ENCODE data around the gene GRIK1.

GRIK1 gene

GRCh38 chr21:29788752-29789151, 151.0 kb downstream of the GRIK1 start:
- no peak for DNase-seq (ENCODE audit: extremely low read depth in 1 of 2, low read depth in 1 of 2)

DNA sequence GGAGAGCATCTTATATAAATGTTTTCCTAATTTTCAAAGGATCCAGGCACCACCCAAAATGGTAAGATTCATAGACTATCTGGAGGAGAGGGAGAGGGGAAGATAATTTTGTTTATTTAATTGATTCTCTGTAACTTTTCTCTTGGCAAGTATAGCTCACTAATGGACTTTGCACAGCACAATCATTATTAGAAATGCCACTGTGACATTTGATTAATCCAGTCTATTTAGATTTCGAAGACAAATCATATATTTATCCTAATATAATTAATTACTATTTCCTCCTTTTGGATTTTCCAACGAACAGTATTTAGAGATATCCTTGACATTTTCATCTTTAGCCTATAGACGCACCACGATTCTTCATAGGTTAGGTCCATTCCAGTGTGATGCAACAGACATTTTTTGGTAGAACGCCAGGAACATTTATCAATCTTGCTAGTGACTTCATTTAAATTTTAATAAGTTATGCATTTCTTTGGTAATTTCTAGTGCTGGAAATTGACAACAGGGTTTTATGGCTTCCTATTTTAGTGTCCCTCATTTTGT, 152.4 kb downstream of the GRIK1 start:
- DNase-seq (ENCODE audit: extremely low read depth in 1 of 2, low read depth in 1 of 2) = no peak

DNA sequence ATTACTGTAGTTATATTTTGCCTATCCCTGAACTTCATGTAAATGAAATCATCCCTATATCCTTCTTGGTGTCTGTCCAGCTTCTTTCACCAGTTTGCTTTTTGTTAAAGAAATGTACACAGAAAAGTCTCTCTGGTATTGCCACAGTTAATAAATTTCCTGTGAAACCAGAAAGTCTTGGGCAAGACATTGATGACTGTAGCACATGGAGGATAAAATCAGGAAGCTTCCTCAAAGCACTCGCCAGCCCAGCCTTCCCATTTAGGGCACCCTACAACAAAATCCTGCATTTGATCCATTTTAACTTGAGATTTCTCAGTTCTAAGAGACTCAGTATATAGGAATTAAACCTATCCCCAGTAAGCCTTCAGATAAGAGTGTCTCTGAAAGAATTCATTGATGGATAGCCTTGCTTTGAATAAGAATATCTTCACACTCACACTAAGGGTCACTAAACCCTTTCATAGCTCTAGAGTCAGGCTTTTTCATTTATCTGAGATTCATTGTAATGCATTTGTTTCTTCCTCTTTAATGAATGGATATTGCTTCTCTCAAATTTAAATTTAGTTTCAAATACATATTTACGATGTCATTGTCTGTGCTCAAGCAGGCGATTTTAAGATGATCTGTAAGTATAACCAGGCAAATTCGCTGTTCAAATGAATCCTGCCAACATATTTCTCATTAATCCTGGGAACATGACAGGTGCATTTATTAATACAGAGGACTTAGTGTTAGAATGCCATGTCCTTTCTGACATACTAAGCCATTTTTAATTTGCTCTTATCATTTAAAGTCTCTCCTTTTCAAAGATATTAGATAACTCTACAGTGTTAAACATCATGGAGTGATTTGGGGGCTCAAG, 153.1 kb downstream of the GRIK1 start:
- DNase-seq (ENCODE audit: extremely low read depth in 1 of 2, low read depth in 1 of 2) = no peak

DNA sequence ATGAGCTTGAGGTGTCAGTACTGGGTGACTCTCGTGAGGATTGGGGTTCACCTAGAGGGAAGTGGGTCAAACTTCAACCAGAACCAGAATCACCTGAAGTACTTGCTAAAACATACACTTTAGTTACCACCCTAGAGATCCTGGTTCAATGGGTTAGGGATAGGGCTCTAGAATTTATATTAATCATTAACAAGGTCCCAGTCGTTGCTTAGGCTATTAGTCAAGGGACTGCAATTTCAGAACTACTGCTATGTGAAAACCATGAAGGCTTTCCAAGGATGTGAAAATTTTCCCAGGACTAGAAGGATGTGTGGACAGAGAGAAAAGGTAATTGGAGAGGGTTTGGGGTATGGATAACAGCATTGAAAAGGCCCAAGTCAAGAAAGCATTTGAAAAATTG, 162.6 kb downstream of the GRIK1 start:
- no peak for DNase-seq (ENCODE audit: extremely low read depth in 1 of 2, low read depth in 1 of 2)

- DNase-seq (ENCODE audit: extremely low read depth in 1 of 2, low read depth in 1 of 2) = no peak
Measured at GRCh38 chr21:29775462-29775861, 164.3 kb downstream of the GRIK1 start.

GRCh38 chr21:29771491-29772066, 168.2 kb downstream of the GRIK1 start:
- no peak for DNase-seq (ENCODE audit: extremely low read depth in 1 of 2, low read depth in 1 of 2)

DNA sequence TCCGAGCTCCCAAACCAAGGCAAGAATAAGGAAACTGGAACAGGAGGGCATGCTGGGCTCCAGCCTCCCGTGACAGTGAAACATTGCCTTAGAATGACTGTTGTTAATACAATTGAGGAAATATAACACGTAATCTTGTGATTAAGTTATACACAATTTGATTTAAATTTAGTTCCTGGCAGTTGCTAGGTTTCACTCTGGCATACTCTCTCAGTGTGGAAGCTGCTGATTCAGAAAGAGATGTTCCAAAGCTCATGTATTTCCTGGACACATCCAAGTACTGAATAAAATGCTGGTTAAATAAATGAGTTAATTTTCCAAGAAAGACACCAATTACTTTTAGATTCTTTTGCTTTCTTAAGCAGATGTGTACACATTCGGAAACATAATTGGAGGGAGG, 176.1 kb downstream of the GRIK1 start:
- DNase-seq (ENCODE audit: extremely low read depth in 1 of 2, low read depth in 1 of 2) = no peak

DNA sequence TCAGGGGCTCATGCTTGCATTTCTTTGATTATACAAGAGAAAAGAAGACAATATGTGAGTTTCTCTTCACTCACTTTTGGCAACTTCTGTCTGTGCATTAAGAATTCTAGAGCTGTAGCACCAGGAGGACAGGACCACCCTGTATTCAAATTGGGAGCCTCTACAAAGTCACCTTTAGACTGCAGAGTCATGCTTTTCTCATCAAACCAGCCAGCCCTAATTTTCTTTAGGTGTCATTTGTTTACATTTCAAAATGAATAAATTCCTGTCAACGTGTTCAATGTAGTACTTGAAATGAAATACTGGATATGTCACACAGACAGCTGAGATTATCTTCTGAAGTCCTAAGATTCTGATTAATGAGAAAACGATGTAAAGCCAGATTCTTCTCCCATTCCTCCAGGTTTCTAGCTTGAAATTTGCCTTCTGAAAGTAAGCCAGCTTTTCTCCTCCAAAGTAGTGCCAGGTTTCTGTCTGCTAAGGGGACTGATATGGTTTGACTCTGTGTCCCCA, 177.2 kb downstream of the GRIK1 start:
- DNase-seq (ENCODE audit: extremely low read depth in 1 of 2, low read depth in 1 of 2) = no peak

DNA sequence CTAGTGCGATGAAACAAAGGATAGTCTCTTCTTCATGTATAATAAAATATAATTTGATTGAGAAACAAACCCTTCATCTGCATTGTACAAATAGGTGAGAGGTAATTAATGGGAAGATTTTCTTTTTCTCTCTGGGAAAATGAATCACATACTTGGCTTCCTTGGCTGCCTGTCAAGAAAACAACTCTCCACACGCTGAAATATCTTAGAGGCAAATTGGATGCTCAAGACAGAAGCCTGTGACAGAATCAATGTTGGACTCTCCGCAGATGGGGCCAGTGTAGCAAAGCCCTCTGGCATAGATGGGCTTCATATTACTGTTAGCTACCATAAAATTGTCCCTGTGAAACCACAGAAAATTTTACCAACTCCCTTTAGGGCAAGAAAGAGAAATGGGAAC, 186.6 kb downstream of the GRIK1 start:
- no peak for DNase-seq (ENCODE audit: extremely low read depth in 1 of 2, low read depth in 1 of 2)

- no peak for DNase-seq (ENCODE audit: extremely low read depth in 1 of 2, low read depth in 1 of 2)
Measured at GRCh38 chr21:29751473-29752185, 188.2 kb downstream of the GRIK1 start.

DNA sequence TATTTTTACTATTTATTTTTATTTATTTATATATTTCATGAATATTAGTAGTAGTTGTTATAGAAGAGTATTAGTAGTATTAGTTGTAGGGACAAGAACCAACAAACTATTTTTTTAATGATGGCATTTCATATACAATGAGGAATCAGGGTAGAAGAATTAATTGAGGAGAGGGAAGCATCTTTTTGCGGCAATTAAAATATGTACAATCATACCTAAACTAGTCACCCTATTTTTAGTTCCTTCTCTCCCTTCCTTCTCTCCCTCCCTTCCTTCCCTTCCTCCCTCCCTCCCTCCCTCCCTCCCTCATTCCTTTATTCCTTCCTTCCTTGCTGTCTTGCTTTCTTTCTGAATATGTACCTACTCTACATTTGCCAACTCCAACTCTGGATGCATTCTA, 189.8 kb downstream of the GRIK1 start:
- no peak for DNase-seq (ENCODE audit: extremely low read depth in 1 of 2, low read depth in 1 of 2)

DNA sequence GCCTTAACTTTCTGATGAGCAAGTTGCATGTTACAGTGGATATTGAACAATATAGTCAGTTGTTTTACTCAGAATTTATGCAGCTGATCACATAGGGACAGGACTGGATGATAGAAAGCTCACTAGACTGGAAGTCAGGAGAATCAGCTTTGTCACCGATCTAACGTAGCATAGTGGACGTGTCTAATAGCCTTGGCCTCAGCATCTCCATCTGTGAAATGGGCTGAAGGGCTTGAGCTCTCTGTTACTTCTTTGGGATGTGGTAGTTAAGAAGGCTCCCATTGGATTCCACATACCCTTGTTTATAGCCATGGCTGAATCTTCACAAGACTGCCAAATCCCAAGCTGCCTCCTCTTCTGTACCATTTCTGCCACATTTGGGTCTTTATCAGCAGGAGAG, 190.6 kb downstream of the GRIK1 start:
- no peak for DNase-seq (ENCODE audit: extremely low read depth in 1 of 2, low read depth in 1 of 2)

GRCh38 chr21:29748391-29749167, 191.2 kb downstream of the GRIK1 start:
- DNase-seq (ENCODE audit: extremely low read depth in 1 of 2, low read depth in 1 of 2) = no peak

- DNase-seq (ENCODE audit: extremely low read depth in 1 of 2, low read depth in 1 of 2) = no peak
Measured at GRCh38 chr21:29741761-29742160, 198.0 kb downstream of the GRIK1 start.

- DNase-seq (ENCODE audit: extremely low read depth in 1 of 2, low read depth in 1 of 2) = no peak
Measured at GRCh38 chr21:29739176-29739575, 200.6 kb downstream of the GRIK1 start.

GRCh38 chr21:29738730-29739129, 201.1 kb downstream of the GRIK1 start:
- DNase-seq (ENCODE audit: extremely low read depth in 1 of 2, low read depth in 1 of 2) = no peak

DNA sequence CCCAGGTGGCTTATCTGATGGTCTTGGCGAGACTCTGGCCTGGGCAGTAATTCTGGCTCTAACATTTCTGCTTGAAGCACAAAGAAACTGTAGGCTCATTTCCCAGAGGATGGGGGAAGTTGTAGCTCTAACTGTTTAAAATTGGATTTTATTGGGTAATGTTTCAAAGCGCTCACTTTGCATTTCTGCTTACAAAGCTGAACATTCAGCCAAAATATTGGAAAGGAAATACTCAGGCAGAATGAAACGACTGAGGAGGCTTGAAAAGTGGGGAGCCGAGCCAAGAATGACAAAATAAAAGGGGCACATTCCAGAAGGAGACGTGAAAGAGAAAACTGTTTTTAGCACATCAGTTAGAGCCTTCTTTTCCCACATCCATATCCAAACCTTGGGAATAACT, 202.6 kb downstream of the GRIK1 start:
- DNase-seq (ENCODE audit: extremely low read depth in 1 of 2, low read depth in 1 of 2) = no peak

DNA sequence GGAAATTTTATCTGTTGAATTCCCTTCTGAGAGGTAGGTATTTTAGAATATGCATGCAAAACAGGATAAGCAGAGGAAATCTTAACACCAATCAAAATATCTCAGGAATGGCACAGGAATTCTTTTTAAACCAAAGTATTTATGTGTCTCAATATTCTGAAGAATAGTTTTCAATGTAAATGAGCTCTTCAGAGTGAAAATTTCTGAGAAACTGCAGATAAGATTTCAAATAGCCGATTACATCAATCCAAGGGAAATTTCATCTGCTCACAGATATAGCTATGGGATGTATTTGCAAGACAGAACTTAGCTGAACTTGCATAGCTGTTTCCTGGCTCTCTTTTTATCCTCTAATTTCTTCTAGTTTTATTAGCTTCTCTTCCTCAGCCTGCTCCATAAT, 209.5 kb downstream of the GRIK1 start:
- no peak for DNase-seq (ENCODE audit: extremely low read depth in 1 of 2, low read depth in 1 of 2)

DNA sequence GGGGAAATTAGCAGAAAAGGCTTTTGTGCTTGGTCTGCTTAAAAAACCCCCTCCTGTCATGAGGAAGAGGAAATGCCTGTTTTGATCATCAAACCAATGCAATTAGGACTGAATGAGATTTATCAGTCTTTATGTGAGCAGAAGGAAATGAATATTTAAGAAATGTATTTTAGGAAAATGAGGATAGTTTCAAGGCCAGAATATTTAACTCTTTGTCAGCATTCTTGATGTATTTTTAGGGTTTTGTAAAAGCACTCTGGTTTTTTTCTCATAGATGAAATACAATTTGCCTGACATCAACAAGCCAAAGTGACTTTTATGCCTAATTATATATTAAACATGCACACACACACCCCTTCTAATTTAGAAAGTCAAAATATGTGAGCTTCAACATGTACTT, 213.8 kb downstream of the GRIK1 start:
- no peak for DNase-seq (ENCODE audit: extremely low read depth in 1 of 2, low read depth in 1 of 2)

DNA sequence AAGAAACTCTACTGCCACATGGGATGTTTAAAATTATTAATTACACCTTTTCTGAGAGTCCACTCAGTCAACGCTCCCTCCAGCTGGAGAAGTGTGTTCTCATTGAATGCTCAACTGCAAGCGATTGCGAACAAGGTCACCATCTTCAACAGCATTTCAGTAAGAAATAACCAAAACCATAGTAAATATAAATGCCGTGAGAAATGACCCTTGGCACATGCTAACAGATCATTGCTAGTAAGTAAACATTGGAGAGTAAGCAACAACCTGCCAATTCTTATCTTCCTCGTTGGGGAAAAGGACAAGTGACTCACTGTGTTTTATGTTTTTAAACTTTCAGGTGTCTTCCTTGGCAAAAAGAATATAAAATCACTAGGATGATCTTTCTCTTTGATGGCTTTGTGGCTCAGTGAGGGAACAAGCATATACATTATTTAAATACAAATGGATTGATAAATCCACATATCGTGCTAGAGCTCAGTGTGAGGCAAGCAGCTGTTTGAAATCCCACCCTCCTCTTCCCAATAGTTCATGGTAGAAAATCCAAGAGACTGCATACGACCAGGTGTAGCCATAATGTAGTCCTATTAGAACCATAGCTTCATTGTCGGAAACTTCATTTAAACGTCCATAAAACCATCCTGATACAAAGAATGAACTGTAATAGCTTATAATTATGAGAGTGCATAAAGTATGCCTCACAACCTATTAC, 214.6 kb downstream of the GRIK1 start:
- DNase-seq (ENCODE audit: extremely low read depth in 1 of 2, low read depth in 1 of 2) = no peak

Data from stimulated activated CD8-positive, alpha-beta memory T cell treated with anti-CD3 and anti-CD28 coated beads, Interleukin-7, amount 100 ng/mL, for 48 hours (primary cell).